GM12864 (cell line): ENCODE data around the gene ATP13A4.

Experiments
- DNase-seq: peaks from one replicate; pipeline ENCODE4 v3.0.0-alpha.2; 2011; ENCODE audit warnings: low read depth
- H3K4me3 ChIP-seq: 2 replicates; pipeline ENCODE4 v1.5.1; 2011; ENCODE audit warnings: mild to moderate bottlenecking, low read depth, low read length, control low read depth
- CTCF ChIP-seq: IDR thresholded peaks from 2 replicates; pipeline ENCODE4 v1.5.1; 2011; ENCODE audit warnings: low read depth, mild to moderate bottlenecking, moderate library complexity, low read length, control low read depth, inconsistent platforms; ENCODE audit errors: missing control alignments

Gene ATP13A4

DNA sequence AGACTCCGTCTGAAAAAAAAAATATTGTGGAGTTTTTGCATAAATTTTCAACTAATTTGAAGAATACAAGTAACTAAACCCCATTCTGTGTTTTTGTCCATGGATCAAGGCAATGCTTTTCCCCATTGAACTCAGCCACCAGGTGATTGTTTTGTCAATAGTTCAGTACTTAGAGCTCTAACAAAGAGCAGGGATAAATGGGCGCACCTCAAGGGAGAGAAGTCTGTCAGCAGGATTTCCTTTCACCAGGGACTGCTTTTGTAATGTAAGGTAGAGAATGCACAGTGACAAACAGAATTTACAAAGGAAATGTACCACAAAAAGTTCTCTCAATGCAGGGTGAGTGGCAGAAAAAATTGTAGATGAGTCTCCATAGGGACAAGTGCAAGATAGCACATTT lies 165.4 kb downstream of the ATP13A4 start:
- TF ChIP-seq CTCF = no peak
- no peak overlapping the region for H3K4me3 ChIP-seq
- no peak for DNase-seq

GRCh38 chr3:193388361-193388760 lies 166.3 kb downstream of the ATP13A4 start:
- no peak for TF ChIP-seq CTCF
- no peak for DNase-seq
- no peak overlapping the region for H3K4me3 ChIP-seq

DNA sequence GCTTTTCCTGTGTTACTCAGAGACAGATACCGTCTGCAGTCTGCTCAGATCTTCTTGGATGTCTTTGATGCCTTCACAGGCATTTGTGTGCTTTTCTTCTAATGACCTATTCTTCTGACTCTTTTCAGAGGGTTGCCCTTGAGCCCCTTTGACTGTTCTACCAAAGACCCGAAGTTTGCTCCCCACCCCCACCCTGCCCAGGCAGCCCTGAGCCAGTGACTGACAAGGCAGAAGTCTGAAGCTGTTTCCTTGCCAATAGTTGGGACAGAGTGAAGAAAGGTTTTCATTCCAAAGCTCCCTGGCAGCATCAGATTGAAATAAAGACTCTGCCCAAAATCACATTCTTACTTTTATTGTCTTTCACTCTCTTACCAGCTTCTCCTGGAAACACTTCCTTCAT lies 167.1 kb downstream of the ATP13A4 start:
- DNase-seq = no peak
- no peak overlapping the region for H3K4me3 ChIP-seq
- TF ChIP-seq CTCF = no peak

DNA sequence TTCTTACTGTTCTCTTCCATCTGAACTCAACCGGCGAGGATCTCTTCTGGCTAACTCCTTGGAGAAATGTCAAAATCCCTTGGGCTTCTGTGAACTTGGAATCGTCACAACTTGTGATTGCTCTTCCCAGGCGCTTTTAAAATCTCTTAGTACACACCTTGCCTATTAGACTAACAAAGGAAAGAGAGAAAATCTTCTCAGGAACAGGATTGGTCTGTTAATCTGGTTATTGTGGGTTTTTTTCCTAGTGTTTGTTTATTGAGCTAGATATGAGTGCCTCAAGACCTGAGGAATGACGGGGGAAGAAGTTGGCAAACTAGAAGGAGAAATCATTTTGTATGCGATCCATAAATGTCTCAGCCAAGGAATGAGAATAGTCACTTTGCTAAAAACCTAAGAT lies 176.0 kb downstream of the ATP13A4 start, which contains the start of gene ATP13A5:
ATP13A5 (minus strand) TSS at position 48 of the 400 bp plus-strand sequence; CDS start at position 20, 28 bp downstream.
- DNase-seq = no peak
- H3K4me3 ChIP-seq = no peak within 1 kb of the TSS
- TF ChIP-seq CTCF = no peak

DNA sequence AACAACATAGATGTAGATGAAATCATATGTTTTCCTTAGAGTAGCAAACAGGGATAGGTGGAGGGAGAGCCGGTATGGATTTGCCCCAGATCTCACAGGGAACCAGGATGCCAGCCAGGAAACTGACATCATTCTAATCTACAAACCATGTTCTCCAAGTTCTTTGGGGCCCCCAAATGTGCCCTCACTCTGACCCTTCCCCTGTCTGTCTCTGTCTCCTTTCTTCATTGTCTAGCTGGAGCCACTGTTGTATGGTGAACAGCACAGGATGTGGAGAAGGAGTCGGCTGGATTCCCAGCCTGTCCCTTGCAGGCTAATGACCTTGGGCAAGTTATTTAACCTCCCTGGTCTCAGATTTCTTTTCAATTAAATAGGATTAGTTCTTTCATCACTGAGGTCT lies 177.1 kb downstream of the ATP13A4 start:
- TF ChIP-seq CTCF = no peak
- H3K4me3 ChIP-seq = no peak overlapping the region
- DNase-seq = no peak

DNA sequence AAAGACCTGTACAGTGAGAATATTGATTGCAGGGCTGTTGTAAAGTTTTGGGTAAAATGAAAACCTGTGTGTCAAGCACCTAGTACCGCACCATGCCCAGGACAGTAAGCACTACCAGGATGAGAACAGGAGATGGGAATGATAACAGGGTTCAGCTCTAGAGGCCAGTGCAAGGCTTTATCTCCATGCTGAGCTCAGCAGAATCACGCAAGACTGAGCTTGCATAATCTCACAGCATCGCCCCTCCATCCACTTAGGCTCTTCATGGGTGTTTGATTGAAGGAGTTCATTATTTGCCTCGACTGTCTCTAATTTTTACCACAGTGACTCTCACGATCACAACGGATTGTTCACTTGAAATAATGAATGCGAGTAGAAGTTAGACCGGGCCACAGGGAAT lies 179.1 kb downstream of the ATP13A4 start:
- no peak for TF ChIP-seq CTCF
- no peak overlapping the region for H3K4me3 ChIP-seq
- no peak for DNase-seq

- DNase-seq = no peak
- no peak for TF ChIP-seq CTCF
- no peak overlapping the region for H3K4me3 ChIP-seq
Measured at GRCh38 chr3:193372783-193373182, 181.9 kb downstream of the ATP13A4 start.
